ENCODE measurements around the gene PDE3B.

DNA sequence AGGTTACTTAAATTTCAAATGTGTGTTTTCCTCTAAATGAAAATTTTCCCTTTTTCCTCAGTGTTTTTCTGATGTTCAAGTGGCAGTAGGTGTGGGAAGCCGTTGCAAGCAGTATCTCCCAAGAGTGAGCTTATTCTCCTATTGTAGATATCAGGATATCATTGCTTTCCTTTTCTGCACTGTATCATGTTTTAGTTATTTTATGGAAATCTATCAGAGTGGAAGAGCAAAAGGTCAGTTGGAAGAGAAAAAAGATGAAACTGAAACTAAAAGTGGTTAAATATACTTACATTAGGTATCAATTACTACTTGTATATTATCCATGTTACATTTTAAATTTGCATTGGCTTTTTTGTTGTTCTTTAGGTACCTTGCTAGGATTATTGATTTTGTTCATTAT, 57.0 kb downstream of the PDE3B start:
- TF ChIP-seq, protein P1, sequence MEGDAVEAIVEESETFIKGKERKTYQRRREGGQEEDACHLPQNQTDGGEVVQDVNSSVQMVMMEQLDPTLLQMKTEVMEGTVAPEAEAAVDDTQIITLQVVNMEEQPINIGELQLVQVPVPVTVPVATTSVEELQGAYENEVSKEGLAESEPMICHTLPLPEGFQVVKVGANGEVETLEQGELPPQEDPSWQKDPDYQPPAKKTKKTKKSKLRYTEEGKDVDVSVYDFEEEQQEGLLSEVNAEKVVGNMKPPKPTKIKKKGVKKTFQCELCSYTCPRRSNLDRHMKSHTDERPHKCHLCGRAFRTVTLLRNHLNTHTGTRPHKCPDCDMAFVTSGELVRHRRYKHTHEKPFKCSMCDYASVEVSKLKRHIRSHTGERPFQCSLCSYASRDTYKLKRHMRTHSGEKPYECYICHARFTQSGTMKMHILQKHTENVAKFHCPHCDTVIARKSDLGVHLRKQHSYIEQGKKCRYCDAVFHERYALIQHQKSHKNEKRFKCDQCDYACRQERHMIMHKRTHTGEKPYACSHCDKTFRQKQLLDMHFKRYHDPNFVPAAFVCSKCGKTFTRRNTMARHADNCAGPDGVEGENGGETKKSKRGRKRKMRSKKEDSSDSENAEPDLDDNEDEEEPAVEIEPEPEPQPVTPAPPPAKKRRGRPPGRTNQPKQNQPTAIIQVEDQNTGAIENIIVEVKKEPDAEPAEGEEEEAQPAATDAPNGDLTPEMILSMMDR (IDR thresholded peaks at IDR 0.05): no peak
- no peak for TF ChIP-seq POLR2A (IDR thresholded peaks at IDR 0.05)

Data from breast epithelium (tissue), 3 donors.